K562 (cell line): ENCODE measurements around the gene CFAP251. TPM values are rescaled to one million over a fixed set of nuclear protein-coding genes. Genes with fewer than 3 reads are reported as not detected.

Experiments used
- ATAC-seq: fragments of 200-7000 bp; cut with Tn5 transposase; 3 replicates; pipeline ENCODE4 v1.9.1; 2020; ENCODE audit warnings: moderate library complexity
- BruUV-seq: library from RNA; stranded (reverse); fragments of 400-500 nt; replicated peaks from 2 replicates; lab custom pipeline; 2021; lab: Mats Ljungman, UMichigan
- CTCF ChIA-PET: fragments of 300-600 bp; formaldehyde crosslinking; extraction: SDS; loops from one replicate; lab custom pipeline; 2021; ENCODE audit warnings: low intra/inter-chr PET ratio; lab: Yijun Ruan, JAX
- POLR2A ChIA-PET: fragments of 300-600, 350-650 bp; sonication (Branson Sonifier 250); formaldehyde crosslinking; extraction: SDS; loops from one replicate; lab custom pipeline; 2021; ENCODE audit warnings: antibody characterized with exemption, inconsistent platforms; lab: Yijun Ruan, JAX
- DNase-seq, 4 experiments: peaks; one replicate each; pipeline versions ENCODE4 v3.0.0 to v3.0.0-alpha.2; 2011 to 2018; ENCODE audit warnings: low spot score in 3 of 4, mixed read lengths in 3 of 4; ENCODE audit errors: extremely low read depth in 1 of 4
- FAIRE-seq: peaks from 2 replicates; lab custom pipeline; 2011; peaks lifted over from hg19 to GRCh38; lab: Jason Lieb, UNC
- H2AFZ ChIP-seq: 2 replicates; pipeline ENCODE4 v1.6.0; 2011; ENCODE audit warnings: low read depth, low read length, control low read depth, inconsistent platforms
- H3K27ac ChIP-seq: fragments of 200-600 bp; 3 replicates; pipeline ENCODE4 v1.8.0; 2011; ENCODE audit warnings: low read depth, mild to moderate bottlenecking, control low read depth, inconsistent platforms, low read length, moderate library complexity, mixed read lengths; ENCODE audit errors: extremely low read depth
- H3K27me3 ChIP-seq, 2 experiments: fragments of 300-600 bp in 1 of 2; 2 replicates in 1 of 2; 3 replicates in 1 of 2; pipeline versions ENCODE4 v1.6.0 to v1.8.0; 2011; ENCODE audit warnings: inconsistent platforms in 2 of 2, low read length in 2 of 2, mild to moderate bottlenecking in 1 of 2, mixed read lengths in 1 of 2, moderate library complexity in 1 of 2; ENCODE audit not compliant: control insufficient read depth in 2 of 2, insufficient read depth in 2 of 2
- H3K36me3 ChIP-seq: fragments of 300-600 bp; 3 replicates; pipeline ENCODE4 v1.8.0; 2011; ENCODE audit warnings: mild to moderate bottlenecking, low read length, inconsistent platforms; ENCODE audit not compliant: control insufficient read depth, insufficient read depth
- H3K4me1 ChIP-seq, 2 experiments: fragments of 200-600 bp in 1 of 2; replicated peaks in 1 of 2; 2 replicates in 1 of 2; 3 replicates in 1 of 2; pipeline versions ENCODE4 v1.5.1 to v1.8.0; 2011; ENCODE audit warnings: inconsistent platforms in 2 of 2, low read length in 2 of 2, mild to moderate bottlenecking in 1 of 2, mixed read lengths in 1 of 2, moderate library complexity in 1 of 2; ENCODE audit not compliant: control insufficient read depth in 2 of 2, insufficient read depth in 2 of 2
- H3K4me2 ChIP-seq: 2 replicates; pipeline ENCODE4 v1.6.1; 2011; ENCODE audit warnings: low read length, control low read depth, inconsistent platforms, mixed read lengths; ENCODE audit not compliant: insufficient read depth
- H3K4me3 ChIP-seq: fragments of 200-600 bp; sonication (generic), shearing (Covaris generic); 2 replicates; pipeline ENCODE4 v1.5.1; 2016; ENCODE audit warnings: control low read depth, inconsistent platforms
- H3K79me2 ChIP-seq: fragments of 200-600 bp; 3 replicates; pipeline ENCODE4 v1.8.0; 2011; ENCODE audit warnings: low read length, inconsistent platforms; ENCODE audit not compliant: control insufficient read depth, insufficient read depth
- H3K9ac ChIP-seq, 2 experiments: 2 replicates each; pipeline versions ENCODE4 v1.6.0 to v1.6.1; 2011; ENCODE audit warnings: low read depth in 2 of 2, low read length in 2 of 2, control low read depth in 1 of 2, inconsistent platforms in 1 of 2, mild to moderate bottlenecking in 1 of 2, mixed read lengths in 1 of 2; ENCODE audit not compliant: insufficient read depth in 1 of 2
- H3K9me1 ChIP-seq: one replicate; pipeline ENCODE4 v1.6.0; 2011; ENCODE audit warnings: inconsistent platforms, mild to moderate bottlenecking, low read length, moderate library complexity; ENCODE audit not compliant: control insufficient read depth, insufficient read depth
- H3K9me3 ChIP-seq: replicated peaks from 2 replicates; pipeline ENCODE4 v1.5.1; 2011; ENCODE audit warnings: low read depth, low read length, inconsistent platforms; ENCODE audit not compliant: control insufficient read depth, insufficient read depth
- H4K20me1 ChIP-seq: replicated peaks from 2 replicates; pipeline ENCODE4 v1.6.1; 2011; ENCODE audit warnings: low read length, inconsistent platforms, mixed read lengths; ENCODE audit not compliant: control insufficient read depth, insufficient read depth
- C11orf30 ChIP-seq: fragments of 450-650 bp; IDR thresholded peaks from 2 replicates; pipeline ENCODE4 v1.6.1; 2016; ENCODE audit warnings: low read depth, mild to moderate bottlenecking
- E2F3 ChIP-seq: fragments of 250-450 bp; sonication (Bioruptor Pico); IDR thresholded peaks from 2 replicates; pipeline ENCODE4 v1.4.0; 2020; ENCODE audit warnings: mild to moderate bottlenecking
- ELF2 ChIP-seq: fragments of 250-450 bp; sonication (Bioruptor Pico); IDR thresholded peaks from 2 replicates; pipeline ENCODE4 v1.5.0; 2021; ENCODE audit warnings: mild to moderate bottlenecking
- GABPB1 ChIP-seq: sonication (generic); formaldehyde crosslinking; IDR thresholded peaks from 2 replicates; pipeline ENCODE4 v1.8.0; 2022; ENCODE audit warnings: mild to moderate bottlenecking, missing genetic modification reagents
- POLR2AphosphoS5 ChIP-seq: IDR thresholded peaks from 2 replicates; pipeline ENCODE4 v1.6.1; 2011; ENCODE audit warnings: mild to moderate bottlenecking, low read depth, low read length, moderate library complexity; ENCODE audit not compliant: control insufficient read depth, insufficient read depth
- RFX1 ChIP-seq: fragments of 450-650 bp; IDR thresholded peaks from 2 replicates; pipeline ENCODE4 v1.6.1; 2016; ENCODE audit warnings: mild to moderate bottlenecking, moderate library complexity
- SAFB ChIP-seq: fragments of 200-400 bp; formaldehyde crosslinking; IDR thresholded peaks from 2 replicates; pipeline ENCODE4 v1.6.1; 2017; ENCODE audit warnings: low read depth, low read length, borderline replicate concordance
- SLC30A9 ChIP-seq: fragments of 250-450 bp; sonication (Bioruptor Pico); IDR thresholded peaks from 2 replicates; pipeline ENCODE4 v1.8.0; 2022; ENCODE audit warnings: mild to moderate bottlenecking, moderate library complexity
- TBP ChIP-seq: optimal IDR thresholded peaks from 2 replicates; pipeline ENCODE3; 2011; ENCODE audit warnings: low read depth, low read length, improper control_type of control experiment
- ZFP30 ChIP-seq: fragments of 250-450 bp; sonication (Bioruptor Pico); IDR thresholded peaks from 2 replicates; pipeline ENCODE4 v1.8.0; 2022; ENCODE audit warnings: moderate library complexity, mild to moderate bottlenecking, inconsistent platforms, borderline replicate concordance
- ZKSCAN1 ChIP-seq: fragments of 150-350 bp; IDR thresholded peaks from 2 replicates; pipeline ENCODE4 v1.6.1; 2016; ENCODE audit warnings: low read depth, low read length
- ZNF146 ChIP-seq: IDR thresholded peaks from one replicate; pipeline ENCODE4 v1.6.1; 2018; ENCODE audit warnings: missing compliant biosample characterization; ENCODE audit not compliant: unreplicated experiment
- ZNF232 ChIP-seq: sonication (generic); formaldehyde crosslinking; IDR thresholded peaks from 2 replicates; pipeline ENCODE4 v1.8.0; 2022; ENCODE audit warnings: mild to moderate bottlenecking, missing genetic modification reagents
- ZNF384 ChIP-seq: IDR thresholded peaks from 2 replicates; pipeline ENCODE4 v1.6.1; 2012; ENCODE audit warnings: low read depth, low read length, improper control_type of control experiment
- WGBS: fragments of 100-300 bp; shearing (Covaris generic); methylation state at CpG from one replicate; pipeline ENCODE4 v1.1.6; 2016; ENCODE audit warnings: low coverage, mixed read lengths; ENCODE audit not compliant: insufficient coverage; ENCODE audit errors: missing lambda C conversion rate; 5-methylcytosine and 5-hydroxymethylcytosine counted together
- in situ Hi-C: fragments of 300-500 bp; cut with MboI; formaldehyde crosslinking; loops from 4 replicates; pipeline ENCODE4 v1.15.0; 2018; ENCODE audit warnings: inconsistent platforms, mixed read lengths
- intact Hi-C: fragments of 100-400 bp; cut with micrococcal nuclease; formaldehyde crosslinking; loops from 2 replicates; pipeline ENCODE4 v1.14.2; 2022
- polyA plus RNA-seq, 8 experiments: library from polyadenylated mRNA; depleted of rRNA in 4 of 8; stranded (reverse) in 5 of 8; unstranded in 3 of 8; fragments of >200 nt; fragmentation: Nextera tagmentation in 2 of 8; fragmentation: Illumina TruSeq in 1 of 8; extraction: Ambion mirVana in 2 of 8; extraction: Trizol in 1 of 8; gene quantifications; 2 replicates each; pipeline versions ENCODE4 v1.2.1 to v1.2.3, GENCODE V29; 2011 to 2014; ENCODE audit warnings: inconsistent platforms in 1 of 8, missing spikeins in 1 of 8
- total RNA-seq, 7 experiments: library from RNA; depleted of rRNA in 6 of 7; stranded (reverse); fragments of >200 nt in 6 of 7; fragmentation: Illumina TruSeq in 2 of 7; extraction: Trizol in 2 of 7; gene quantifications; 2 replicates each; pipeline versions ENCODE4 v1.2.1 to v1.2.3, GENCODE V29; 2011 to 2021; ENCODE audit warnings: low replicate concordance in 1 of 7
- TF ChIP-seq, protein P1 (sequence below): fragments of 250-450 bp; sonication (Bioruptor Pico); IDR thresholded peaks from 2 replicates; pipeline ENCODE4 v1.8.0; 2021; ENCODE audit warnings: borderline replicate concordance, mild to moderate bottlenecking, moderate library complexity; ENCODE audit not compliant: poor library complexity, severe bottlenecking
- TF ChIP-seq, protein P2 (sequence below): fragments of 250-450 bp; sonication (Bioruptor Pico); IDR thresholded peaks from 2 replicates; pipeline ENCODE4 v1.9.0; 2021; ENCODE audit warnings: mild to moderate bottlenecking
- TF ChIP-seq, protein P3 (sequence below): fragments of 250-450 bp; sonication (Bioruptor Pico); IDR thresholded peaks from 2 replicates; pipeline ENCODE4 v1.5.1; 2021; ENCODE audit warnings: mild to moderate bottlenecking
- TF ChIP-seq, protein P4 (sequence below): sonication (generic); formaldehyde crosslinking; IDR thresholded peaks from 2 replicates; pipeline ENCODE4 v1.8.0; 2022; ENCODE audit warnings: mild to moderate bottlenecking, missing genetic modification reagents
- TF ChIP-seq, protein P5 (sequence below): fragments of 450-650 bp; formaldehyde crosslinking; IDR thresholded peaks from 2 replicates; pipeline ENCODE4 v1.4.0; 2020; ENCODE audit warnings: mild to moderate bottlenecking, moderate library complexity

CFAP251 gene
- total and polyA plus RNA-seq, 9 of the 15 experiments (the other 6 are each of a cell fraction or from before 2014, with no cell fraction given), result 16.6 to 31.0 (median 19.1) TPM

DNA sequence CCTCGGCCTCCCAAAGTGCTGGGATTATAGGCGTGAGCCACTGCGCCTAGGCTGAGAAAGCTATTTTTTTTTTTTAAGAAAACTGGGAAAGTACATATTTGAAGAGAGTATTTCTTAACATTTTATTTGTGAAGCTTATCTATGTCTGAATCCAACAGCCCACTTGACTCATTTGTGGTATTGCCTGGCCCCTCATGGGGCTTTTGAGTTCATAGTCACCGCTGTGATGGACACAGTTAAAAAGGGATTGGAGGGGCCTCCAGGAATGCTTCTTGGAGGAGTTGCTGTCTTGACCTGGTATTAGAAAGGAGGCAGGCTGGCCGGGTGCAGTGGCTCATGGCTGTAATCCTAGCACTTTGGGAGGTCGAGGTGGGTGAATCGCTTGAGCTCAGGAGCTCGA, 129.8 kb downstream of the CFAP251 start (continued):
- TF ChIP-seq, protein P1, sequence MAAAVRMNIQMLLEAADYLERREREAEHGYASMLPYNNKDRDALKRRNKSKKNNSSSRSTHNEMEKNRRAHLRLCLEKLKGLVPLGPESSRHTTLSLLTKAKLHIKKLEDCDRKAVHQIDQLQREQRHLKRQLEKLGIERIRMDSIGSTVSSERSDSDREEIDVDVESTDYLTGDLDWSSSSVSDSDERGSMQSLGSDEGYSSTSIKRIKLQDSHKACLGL (CRISPR knock-in tag), result no peak
- TF ChIP-seq TBP (no peak), ZNF384 (no peak), E2F3 (no peak)
- TF ChIP-seq, protein P2, sequence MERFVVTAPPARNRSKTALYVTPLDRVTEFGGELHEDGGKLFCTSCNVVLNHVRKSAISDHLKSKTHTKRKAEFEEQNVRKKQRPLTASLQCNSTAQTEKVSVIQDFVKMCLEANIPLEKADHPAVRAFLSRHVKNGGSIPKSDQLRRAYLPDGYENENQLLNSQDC (CRISPR knock-in tag), result no peak
- TF ChIP-seq, all 486 proteins: peak for 0

DNA sequence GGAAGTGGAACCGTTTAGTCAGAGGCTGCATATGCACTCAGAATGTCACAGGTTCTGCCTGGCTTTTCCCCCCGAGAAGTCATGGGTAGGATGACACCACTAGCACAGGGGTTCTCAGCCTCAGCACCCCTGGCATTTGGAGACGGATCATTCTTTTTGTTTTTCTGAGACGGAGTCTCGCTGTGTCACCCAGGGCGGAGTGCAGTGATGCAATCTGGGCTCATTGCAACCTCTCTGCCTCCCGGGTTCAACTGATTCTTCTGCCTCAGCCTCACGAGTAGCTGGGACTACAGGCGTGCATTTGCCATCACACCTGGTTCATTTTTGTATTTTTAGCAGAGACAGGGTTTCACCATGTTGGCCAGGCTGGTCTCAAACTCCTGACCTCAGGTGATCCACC, 131.4 kb downstream of the CFAP251 start:
- ChIA-PET CTCF (no interaction called here), POLR2A (interaction anchor here (1.0 kb wide), 1 partner anchor 24 kb away, joined by 4 read pairs; no protein-coding TSS in a partner anchor)
- no peaks in the 10 kb centered on the region; the same call in 2 of the 3 replicates for H3K79me2 ChIP-seq
- H4K20me1 ChIP-seq, result no peaks in the 10 kb centered on the region
- no peaks in the 10 kb centered on the region for H3K9me3 ChIP-seq
- peaks cover 27% of the 10 kb centered on the region; the same call in 2 of the 3 replicates for H3K36me3 ChIP-seq
- no peak for ATAC-seq
- no peak overlapping the region for H3K4me3 ChIP-seq
- no peak for DNase-seq
- WGBS, result 55% methylated on average over 9 of the region's 9 CpGs
- no peak overlapping the region for H2AFZ ChIP-seq
- H3K27me3 ChIP-seq, result no peaks in the 10 kb centered on the region
- H3K4me1 ChIP-seq, result peaks cover 0 to 14% of the 10 kb centered on the region in 2 experiments; a peak in 3 of 5 replicates
- FAIRE-seq, result no peak
- no TSS peak for BruUV-seq
- in situ Hi-C loops, result no loop called here
- intact Hi-C loops, result no loop called here
- no peaks in the 10 kb centered on the region for H3K9me1 ChIP-seq
- H3K9ac ChIP-seq, result no peak overlapping the region
- no peak overlapping the region for H3K4me2 ChIP-seq
- H3K27ac ChIP-seq, result no peak overlapping the region
- no peak for TF ChIP-seq POLR2AphosphoS5
- TF ChIP-seq RFX1, result no peak
- TF ChIP-seq, protein P3, sequence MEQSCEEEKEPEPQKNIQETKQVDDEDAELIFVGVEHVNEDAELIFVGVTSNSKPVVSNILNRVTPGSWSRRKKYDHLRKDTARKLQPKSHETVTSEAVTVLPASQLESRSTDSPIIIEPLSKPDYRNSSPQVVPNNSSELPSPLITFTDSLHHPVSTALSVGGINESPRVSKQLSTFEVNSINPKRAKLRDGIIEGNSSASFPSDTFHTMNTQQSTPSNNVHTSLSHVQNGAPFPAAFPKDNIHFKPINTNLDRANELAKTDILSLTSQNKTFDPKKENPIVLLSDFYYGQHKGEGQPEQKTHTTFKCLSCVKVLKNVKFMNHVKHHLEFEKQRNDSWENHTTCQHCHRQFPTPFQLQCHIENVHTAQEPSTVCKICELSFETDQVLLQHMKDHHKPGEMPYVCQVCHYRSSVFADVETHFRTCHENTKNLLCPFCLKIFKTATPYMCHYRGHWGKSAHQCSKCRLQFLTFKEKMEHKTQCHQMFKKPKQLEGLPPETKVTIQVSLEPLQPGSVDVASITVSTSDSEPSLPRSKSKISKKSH (CRISPR knock-in tag), result no peak
- no peak for TF ChIP-seq GABPB1 (CRISPR knock-in tag)
- no peak for TF ChIP-seq SAFB
- TF ChIP-seq ZKSCAN1, result no peak
- TF ChIP-seq ZNF232 (CRISPR knock-in tag), result no peak
- TF ChIP-seq C11orf30, result peak; percentile 17; the same call in 1 of the 2 replicates
- TF ChIP-seq ZFP30 (CRISPR knock-in tag), result no peak
- TF ChIP-seq ZNF146 (CRISPR knock-in tag), result no peak
- TF ChIP-seq ELF2, result no peak
- no peak for TF ChIP-seq SLC30A9 (CRISPR knock-in tag)
- TF ChIP-seq, protein P4, sequence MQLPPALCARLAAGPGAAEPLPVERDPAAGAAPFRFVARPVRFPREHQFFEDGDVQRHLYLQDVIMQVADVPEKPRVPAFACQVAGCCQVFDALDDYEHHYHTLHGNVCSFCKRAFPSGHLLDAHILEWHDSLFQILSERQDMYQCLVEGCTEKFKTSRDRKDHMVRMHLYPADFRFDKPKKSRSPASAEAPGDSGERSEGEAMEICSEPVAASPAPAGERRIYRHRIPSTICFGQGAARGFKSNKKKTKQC, result no peak
- TF ChIP-seq, protein P5, sequence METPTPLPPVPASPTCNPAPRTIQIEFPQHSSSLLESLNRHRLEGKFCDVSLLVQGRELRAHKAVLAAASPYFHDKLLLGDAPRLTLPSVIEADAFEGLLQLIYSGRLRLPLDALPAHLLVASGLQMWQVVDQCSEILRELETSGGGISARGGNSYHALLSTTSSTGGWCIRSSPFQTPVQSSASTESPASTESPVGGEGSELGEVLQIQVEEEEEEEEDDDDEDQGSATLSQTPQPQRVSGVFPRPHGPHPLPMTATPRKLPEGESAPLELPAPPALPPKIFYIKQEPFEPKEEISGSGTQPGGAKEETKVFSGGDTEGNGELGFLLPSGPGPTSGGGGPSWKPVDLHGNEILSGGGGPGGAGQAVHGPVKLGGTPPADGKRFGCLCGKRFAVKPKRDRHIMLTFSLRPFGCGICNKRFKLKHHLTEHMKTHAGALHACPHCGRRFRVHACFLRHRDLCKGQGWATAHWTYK, result no peak
